ENCODE measurements around the gene GJC1. TPM values are rescaled to one million over a fixed set of nuclear protein-coding genes. Genes with fewer than 3 reads are reported as not detected.

GJC1 gene
- total and polyA plus RNA-seq, 2 donors = 21.8 to 63.2 TPM

DNA sequence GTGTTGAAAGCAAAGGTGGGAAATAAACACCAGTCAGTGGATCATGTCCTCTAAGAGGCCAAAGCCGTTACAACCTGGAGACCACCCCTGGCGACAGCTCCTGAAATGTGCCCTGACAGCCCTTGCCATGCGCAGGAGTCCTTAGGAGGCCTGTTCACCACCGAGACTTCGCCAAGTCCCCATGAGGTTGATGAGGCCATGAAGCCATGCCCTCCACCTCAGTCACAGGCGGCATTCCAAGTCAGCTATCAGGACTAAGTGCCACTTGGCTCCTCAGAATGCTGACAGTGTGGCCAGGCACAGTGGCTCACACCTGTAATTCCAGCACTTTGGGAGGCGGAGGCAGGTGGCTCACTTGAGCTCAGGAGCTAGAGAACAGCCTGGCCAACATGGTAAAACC, 44.2 kb downstream of the GJC1 start:
- Histone ChIP-seq H3K27ac (ENCODE audit: low read depth) (no peak overlapping the region), H3K4me3 (ENCODE audit: low read depth, low read length) (no peak overlapping the region), H3K4me1 (ENCODE audit: insufficient read depth) (no peaks in the 10 kb centered on the region), H3K36me3 (ENCODE audit: insufficient read depth) (no peaks in the 10 kb centered on the region)
- DNase-seq (ENCODE audit: extremely low spot score) = no peak
- 88% methylated on average over 7 of the region's 7 CpGs for WGBS

DNA sequence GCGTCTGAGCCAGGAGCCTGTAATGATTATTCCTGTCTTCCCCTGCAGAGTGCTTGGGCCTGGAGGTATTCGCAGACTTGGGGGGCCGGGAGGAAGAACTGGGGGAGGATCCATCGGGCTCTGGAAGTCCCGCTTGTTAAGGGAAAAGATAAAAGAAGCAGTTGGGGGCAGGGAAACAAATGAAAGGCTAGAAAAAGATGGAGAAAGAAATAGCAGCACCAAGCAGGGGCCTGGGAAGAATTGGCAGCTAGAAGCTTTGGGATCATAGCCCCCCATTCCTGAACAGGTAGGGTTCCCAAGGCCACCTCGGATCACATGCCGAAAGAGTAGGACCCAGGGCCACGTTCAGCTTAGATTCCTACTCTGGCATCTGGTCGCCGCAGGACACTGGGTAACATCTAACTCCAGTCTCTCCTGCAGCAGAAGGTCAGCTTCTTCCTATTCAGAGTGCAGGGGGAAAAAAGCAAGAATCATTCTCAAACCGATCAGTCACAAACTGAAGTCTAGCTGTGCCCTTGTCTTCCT, 47.7 kb downstream of the GJC1 start:
- Histone ChIP-seq H3K27ac (ENCODE audit: low read depth) (no peak overlapping the region), H3K36me3 (ENCODE audit: insufficient read depth) (no peaks in the 10 kb centered on the region), H3K4me3 (ENCODE audit: low read depth, low read length) (no peak overlapping the region), H3K4me1 (ENCODE audit: insufficient read depth) (no peaks in the 10 kb centered on the region)
- 34% methylated on average over 11 of the region's 11 CpGs for WGBS
- DNase-seq (ENCODE audit: extremely low spot score) = no peak

DNA sequence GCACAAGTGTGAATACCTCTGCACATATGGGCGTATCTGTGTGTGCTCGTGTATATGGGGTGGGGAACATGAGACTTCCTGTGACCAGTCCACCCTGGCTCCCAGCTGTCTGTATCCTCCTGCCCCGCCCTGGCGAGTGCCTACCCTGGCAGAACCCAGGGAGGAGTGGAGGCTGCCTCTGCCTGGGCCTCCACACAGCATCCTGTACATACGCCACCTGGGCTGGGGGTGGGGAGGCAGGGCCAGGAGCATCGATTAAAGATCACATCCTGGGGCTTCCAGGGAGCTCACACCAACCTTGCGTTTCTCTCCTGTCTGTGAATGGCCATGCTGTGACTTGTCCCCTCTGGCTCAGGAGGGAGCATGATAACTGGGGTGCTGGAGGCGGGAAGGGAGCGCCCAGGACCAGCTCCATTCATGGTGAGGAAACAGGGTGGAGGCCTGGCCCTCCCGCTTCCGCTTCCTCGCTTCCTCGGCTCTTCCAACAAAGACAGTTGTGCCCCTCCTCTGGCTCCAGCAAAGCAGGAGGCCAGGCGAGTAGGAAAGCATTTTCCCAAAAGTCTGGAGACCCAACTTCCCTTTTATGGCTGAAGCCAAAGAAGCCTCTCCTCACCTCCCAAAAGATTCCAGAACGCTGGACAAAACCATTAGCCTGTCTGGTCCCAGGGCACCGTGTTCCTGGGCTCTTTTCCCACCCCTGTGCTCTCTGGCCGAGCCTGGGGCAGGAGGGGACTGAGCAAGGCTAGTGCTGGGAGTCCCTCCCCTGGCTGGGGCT, 48.3 kb downstream of the GJC1 start:
- H3K36me3 ChIP-seq (ENCODE audit: insufficient read depth) = no peaks in the 10 kb centered on the region
- no peak overlapping the region for H3K27ac ChIP-seq (ENCODE audit: low read depth)
- DNase-seq (ENCODE audit: extremely low spot score) = no peak
- no peaks in the 10 kb centered on the region for H3K4me1 ChIP-seq (ENCODE audit: insufficient read depth)
- H3K4me3 ChIP-seq (ENCODE audit: low read depth, low read length) = no peak overlapping the region
- 53% methylated on average over 17 of the region's 17 CpGs for WGBS

DNA sequence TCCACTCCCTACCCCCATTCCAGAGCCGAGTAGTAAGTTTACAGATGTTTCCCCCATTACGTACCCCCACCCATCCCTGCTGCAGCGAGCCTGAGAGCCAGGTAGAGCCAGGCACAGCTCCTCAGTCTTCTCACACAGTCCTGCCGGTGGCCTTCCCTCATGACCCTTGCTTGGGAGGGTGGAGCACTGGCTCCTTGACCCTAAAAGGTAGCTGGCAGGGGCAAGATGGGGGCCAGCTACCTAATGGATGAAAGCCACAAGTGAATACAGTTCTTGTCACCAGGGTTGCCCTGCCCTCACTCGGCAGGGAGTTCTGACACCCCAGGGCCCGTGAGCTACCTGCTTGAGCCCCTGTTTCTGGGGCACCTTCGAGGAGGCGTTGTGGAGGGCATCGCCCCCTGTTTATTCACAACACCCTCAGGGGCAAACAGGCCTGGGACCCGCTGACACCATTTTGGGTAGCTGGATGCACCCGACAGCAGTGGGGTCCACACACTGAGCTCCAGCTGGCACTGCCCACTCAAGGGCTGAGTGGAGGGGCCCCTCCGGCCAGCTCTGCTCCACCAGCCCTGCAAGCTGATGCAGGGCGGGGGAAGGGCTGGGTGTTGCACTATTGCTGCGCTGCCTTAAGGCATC, 49.1 kb downstream of the GJC1 start:
- DNase-seq (ENCODE audit: extremely low spot score) = no peak
- WGBS = 91% methylated on average over 14 of the region's 14 CpGs
- no peak overlapping the region for H3K4me3 ChIP-seq (ENCODE audit: low read depth, low read length)
- H3K4me1 ChIP-seq (ENCODE audit: insufficient read depth) = no peaks in the 10 kb centered on the region
- H3K27ac ChIP-seq (ENCODE audit: low read depth) = no peak overlapping the region
- no peaks in the 10 kb centered on the region for H3K36me3 ChIP-seq (ENCODE audit: insufficient read depth)

DNA sequence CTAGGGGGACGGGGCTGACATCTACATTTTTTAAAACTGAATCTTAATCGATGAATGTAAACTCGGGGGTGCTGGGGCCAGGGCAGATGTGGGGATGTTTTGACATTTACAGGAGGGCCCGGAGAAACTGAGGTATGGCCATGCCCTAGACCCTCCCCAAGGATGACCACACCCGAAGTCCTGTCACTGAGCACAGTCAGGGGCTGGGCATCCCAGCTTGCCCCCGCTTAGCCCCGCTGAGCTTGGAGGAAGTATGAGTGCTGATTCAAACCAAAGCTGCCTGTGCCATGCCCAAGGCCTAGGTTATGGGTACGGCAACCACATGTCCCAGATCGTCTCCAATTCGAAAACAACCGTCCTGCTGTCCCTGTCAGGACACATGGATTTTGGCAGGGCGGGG, 49.9 kb downstream of the GJC1 start:
- Histone ChIP-seq H3K36me3 (ENCODE audit: insufficient read depth) (no peaks in the 10 kb centered on the region), H3K4me3 (ENCODE audit: low read depth, low read length) (no peak overlapping the region), H3K4me1 (ENCODE audit: insufficient read depth) (no peaks in the 10 kb centered on the region), H3K27ac (ENCODE audit: low read depth) (no peak overlapping the region)
- no peak for DNase-seq (ENCODE audit: extremely low spot score)
- 90% methylated on average over 12 of the region's 12 CpGs for WGBS

DNA sequence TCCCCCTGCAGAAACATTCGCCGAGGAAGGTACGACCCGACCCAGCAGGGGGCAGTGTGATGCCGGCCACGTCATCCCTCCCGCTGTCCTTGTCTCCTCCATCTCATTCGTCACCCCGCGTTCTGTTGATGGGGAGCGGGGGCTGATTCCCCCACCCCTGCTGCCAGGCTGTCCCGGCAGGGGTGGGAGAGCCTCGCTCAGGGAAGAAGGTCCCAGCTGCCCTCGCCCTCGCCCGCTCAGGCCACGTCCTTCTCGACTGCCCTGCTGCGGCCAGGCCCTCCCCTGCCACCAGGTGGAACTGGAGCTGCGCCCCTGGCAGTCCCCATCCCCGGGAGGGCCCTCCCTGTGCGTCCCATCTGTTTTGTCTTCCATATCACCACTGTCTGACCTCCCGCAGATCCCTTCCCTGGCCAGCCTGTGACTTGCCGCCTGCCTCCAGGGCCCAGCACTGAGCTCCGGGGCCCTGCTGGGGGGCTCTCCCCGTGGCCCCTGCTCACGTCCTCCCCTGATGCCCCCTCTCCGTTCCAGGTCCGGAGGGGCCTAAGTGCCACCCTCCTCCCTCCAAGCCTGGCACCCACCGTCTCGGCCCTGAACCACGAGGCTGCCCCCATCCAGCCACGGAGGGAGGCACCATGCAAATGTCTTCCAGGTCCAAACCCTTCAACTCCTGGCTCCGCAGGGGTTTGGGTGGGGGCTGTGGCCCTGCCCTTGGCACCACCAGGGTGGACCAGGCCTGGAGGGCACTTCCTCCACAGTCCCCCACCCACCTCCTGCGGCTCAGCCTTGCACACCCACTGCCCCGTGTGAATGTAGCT, 50.7 kb downstream of the GJC1 start:
- WGBS = 14% methylated on average over 36 of the region's 36 CpGs
- DNase-seq (ENCODE audit: extremely low spot score) = peak; percentile 72
- Histone ChIP-seq H3K4me3 (ENCODE audit: low read depth, low read length) (peak overlapping the region; percentile 15), H3K4me1 (ENCODE audit: insufficient read depth) (no peaks in the 10 kb centered on the region), H3K27ac (ENCODE audit: low read depth) (no peak overlapping the region), H3K36me3 (ENCODE audit: insufficient read depth) (no peaks in the 10 kb centered on the region)

DNA sequence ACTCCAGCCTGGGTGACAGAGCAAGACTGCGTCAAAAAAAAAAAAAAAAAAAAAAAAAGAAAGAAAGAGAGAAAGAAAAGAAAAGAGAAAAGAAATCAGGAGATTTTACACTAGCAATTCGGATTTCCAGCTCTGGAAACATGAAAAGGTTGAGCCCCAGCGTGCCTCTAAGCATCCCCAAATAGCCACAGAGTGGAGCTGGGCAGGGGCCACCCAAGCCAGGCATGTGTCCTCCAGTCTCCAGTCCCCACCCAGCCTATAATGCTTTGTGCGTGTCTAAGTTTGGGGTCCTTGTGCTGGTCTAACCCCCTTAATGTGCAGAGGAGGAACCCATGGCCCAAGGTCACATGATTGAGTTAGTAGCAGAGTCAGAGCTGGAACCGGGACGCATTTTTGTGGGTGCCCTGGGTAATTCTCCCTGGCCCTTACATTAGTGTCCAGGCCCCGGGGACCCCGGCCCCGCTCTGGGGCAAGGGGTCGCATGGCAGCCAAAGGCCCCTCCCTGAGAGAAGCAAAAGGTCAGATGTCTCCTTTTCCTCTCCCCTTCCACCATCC, 51.4 kb downstream of the GJC1 start:
- Histone ChIP-seq H3K4me3 (ENCODE audit: low read depth, low read length) (no peak overlapping the region), H3K4me1 (ENCODE audit: insufficient read depth) (no peaks in the 10 kb centered on the region)

DNA sequence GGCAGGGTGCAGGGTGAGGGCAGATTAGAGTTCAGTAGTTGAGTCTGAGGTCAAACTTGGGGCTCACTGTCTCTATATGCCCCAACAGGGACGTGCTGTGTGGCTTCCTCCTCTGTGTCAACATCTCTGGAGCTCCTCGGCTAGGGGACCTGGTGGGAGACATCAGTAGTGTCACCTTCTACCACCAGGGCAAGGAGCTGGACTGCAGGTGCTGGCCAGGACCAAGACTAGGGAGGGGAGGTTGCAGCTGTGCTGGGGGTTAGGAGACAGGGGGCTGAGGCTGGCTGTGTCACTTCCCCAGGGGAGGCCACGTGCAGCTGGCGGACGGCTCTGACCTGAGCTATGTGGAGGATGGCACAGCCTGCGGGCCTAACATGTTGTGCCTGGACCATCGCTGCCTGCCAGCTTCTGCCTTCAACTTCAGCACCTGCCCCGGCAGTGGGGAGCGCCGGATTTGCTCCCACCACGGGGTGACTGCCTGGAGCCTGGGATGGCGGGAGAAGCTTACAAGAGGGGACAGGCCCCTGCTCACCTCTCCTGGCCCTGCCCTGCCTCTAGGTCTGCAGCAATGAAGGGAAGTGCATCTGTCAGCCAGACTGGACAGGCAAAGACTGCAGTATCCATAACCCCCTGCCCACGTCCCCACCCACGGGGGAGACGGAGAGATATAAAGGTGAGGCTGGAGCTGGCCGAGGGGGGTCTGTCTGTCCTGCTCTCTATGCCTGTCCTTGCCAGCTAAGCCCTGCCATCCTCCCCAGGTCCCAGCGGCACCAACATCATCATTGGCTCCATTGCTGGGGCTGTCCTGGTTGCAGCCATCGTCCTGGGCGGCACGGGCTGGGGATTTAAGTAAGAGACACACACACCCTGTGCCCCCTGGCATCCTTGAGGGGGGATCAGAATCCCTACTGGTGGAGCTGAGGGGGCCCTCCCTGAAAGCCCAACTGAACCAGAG, 52.4 kb downstream of the GJC1 start:
- no peak for DNase-seq (ENCODE audit: extremely low spot score)
- no peak overlapping the region for H3K27ac ChIP-seq (ENCODE audit: low read depth)
- H3K36me3 ChIP-seq (ENCODE audit: insufficient read depth) = no peaks in the 10 kb centered on the region
- 88% methylated on average over 20 of the region's 20 CpGs for WGBS
- no peaks in the 10 kb centered on the region for H3K4me1 ChIP-seq (ENCODE audit: insufficient read depth)
- H3K4me3 ChIP-seq (ENCODE audit: low read depth, low read length) = no peak overlapping the region

More for the DNA sequence above, 51.4 kb downstream of the GJC1 start:
- DNase-seq (ENCODE audit: extremely low spot score) = no peak
- H3K27ac ChIP-seq (ENCODE audit: low read depth) = no peak overlapping the region
- WGBS = 39% methylated on average over 10 of the region's 10 CpGs
- no peaks in the 10 kb centered on the region for H3K36me3 ChIP-seq (ENCODE audit: insufficient read depth)

DNA sequence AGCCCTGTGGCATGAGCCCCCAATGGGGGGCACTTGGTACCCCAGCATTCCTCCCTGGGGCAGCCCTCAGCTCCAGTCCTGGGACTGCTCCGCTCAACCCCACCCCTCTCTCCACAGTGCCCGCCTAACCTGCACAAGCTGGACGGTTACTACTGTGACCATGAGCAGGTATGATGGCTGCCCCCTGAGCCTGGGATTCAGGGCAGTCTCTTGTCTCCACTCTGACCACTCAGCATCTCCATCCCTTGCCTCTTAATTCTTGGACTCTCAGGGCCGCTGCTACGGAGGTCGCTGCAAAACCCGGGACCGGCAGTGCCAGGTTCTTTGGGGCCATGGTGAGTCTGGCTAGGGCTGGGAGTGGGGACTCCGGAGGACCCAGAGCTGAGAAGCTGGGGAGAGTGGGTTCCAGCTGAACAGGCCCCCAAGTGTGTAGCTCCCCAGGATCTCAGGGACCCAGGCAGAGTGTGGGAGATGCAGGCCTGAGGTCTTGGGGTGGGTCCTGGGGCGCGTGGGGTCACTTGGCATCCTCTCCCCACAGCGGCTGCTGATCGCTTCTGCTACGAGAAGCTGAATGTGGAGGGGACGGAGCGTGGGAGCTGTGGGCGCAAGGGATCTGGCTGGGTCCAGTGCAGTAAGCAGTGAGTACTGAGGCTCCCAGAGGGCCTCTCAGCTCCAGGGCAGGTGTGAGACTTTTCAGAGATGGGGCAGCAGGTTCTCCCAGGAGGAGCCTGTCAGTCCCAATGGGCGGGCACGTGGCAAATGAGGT, 53.3 kb downstream of the GJC1 start:
- DNase-seq (ENCODE audit: extremely low spot score) = no peak
- 88% methylated on average over 19 of the region's 19 CpGs for WGBS
- Histone ChIP-seq H3K27ac (ENCODE audit: low read depth) (no peak overlapping the region), H3K36me3 (ENCODE audit: insufficient read depth) (no peaks in the 10 kb centered on the region), H3K4me3 (ENCODE audit: low read depth, low read length) (no peak overlapping the region), H3K4me1 (ENCODE audit: insufficient read depth) (no peaks in the 10 kb centered on the region)

DNA sequence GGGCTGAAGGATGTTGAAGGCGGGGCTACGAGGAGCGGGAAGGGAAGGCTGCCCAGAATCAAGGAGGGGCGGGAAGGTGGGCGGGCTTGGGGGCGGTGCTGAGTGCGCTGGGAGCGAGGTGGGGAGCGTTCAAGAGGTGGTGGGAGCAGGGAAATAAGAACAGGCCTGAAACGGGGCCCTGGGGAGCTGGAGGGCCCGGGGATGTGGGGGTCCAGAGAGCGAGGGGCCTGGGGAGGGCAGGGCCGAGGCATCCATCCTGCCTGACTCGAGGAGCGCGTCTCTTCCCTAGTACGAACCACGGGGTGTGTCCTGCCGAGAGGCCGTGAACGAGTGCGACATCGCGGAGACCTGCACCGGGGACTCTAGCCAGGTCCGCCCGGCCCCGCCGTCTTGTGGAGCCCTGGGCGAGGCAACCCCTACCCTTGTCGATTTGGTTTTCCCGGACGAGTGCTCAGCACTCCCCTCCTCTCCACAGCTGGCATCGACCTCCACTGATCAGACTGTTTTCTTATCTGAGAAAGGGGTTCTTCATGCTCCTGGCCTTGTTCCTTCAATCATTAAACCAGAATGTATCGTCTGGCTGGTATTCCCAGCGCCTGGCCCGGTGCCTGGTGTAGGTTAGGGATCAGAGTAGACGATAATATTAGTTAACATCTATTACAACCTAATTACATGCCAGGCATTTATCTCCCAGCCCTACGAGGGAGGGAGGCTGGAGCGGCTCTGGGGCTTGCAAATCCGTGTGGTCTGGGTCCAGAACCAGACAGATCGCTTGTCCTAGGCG, 54.1 kb downstream of the GJC1 start:
- WGBS = 7% methylated on average over 43 of the region's 43 CpGs
- no peak overlapping the region for H3K27ac ChIP-seq (ENCODE audit: low read depth)
- no peaks in the 10 kb centered on the region for H3K36me3 ChIP-seq (ENCODE audit: insufficient read depth)
- H3K4me3 ChIP-seq (ENCODE audit: low read depth, low read length) = peak overlapping the region; percentile 35
- H3K4me1 ChIP-seq (ENCODE audit: insufficient read depth) = no peaks in the 10 kb centered on the region
- no peak for DNase-seq (ENCODE audit: extremely low spot score)

DNA sequence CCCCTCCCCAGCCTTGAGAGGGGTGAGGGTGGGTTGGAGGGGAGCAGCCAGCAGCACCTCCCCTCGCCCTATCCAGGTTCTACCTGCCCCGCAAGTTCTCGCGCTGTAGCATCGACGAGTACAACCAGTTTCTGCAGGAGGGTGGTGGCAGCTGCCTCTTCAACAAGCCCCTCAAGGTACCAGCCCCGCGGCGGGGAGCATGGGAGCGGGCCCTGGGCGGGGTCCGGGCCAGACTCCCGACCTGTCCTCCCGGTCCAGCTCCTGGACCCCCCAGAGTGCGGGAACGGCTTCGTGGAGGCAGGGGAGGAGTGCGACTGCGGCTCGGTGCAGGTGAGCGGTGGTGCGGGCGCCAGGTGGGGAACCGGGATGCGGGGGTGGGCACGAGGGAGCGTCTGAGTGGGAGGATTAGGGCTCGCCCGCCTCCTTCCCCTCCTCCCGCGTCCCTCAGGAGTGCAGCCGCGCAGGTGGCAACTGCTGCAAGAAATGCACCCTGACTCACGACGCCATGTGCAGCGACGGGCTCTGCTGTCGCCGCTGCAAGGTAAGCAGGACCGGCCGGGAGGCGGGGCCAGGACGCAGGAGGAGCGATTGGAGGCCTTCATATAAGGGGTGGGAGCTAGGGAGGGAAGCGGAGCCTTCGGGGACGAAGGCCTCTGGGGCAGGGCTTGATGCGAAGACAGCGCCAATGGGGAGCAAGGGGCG, 54.8 kb downstream of the GJC1 start:
- under 1% methylated on average over 48 of the region's 50 CpGs for WGBS
- no peak overlapping the region for H3K27ac ChIP-seq (ENCODE audit: low read depth)

More for the DNA sequence above, 54.8 kb downstream of the GJC1 start:
- H3K4me1 ChIP-seq (ENCODE audit: insufficient read depth) = no peaks in the 10 kb centered on the region
- peak overlapping the region; percentile 41 for H3K4me3 ChIP-seq (ENCODE audit: low read depth, low read length)
- no peaks in the 10 kb centered on the region for H3K36me3 ChIP-seq (ENCODE audit: insufficient read depth)
- peak; percentile 95 for DNase-seq (ENCODE audit: extremely low spot score)

Measured in urinary bladder (tissue), 4 donors.